NB4 (cell line): ENCODE measurements around the gene SP100.
A peak's percentile ranks its signal among the peaks of the same experiment; 100 is the strongest.

Source experiments
- DNase-seq: peaks from one replicate; pipeline ENCODE4 v3.0.0; 2010; ENCODE audit warnings: low read depth
- H3K4me3 ChIP-seq: one replicate; pipeline ENCODE4 v1.5.1; 2011; ENCODE audit warnings: mild to moderate bottlenecking, low read depth, low read length, moderate library complexity
- MYC ChIP-seq: IDR thresholded peaks from 2 replicates; pipeline ENCODE4 v1.6.1; 2011; ENCODE audit warnings: low read depth, low read length
- POLR2A ChIP-seq: IDR thresholded peaks from 2 replicates; pipeline ENCODE4 v1.6.1; 2011; ENCODE audit warnings: mild to moderate bottlenecking; ENCODE audit not compliant: insufficient read length; ENCODE audit errors: extremely low read depth
- TF ChIP-seq, protein P1 (sequence below): IDR thresholded peaks from one replicate; pipeline ENCODE4 v1.5.1; 2012; ENCODE audit warnings: low read depth, low read length
- TF ChIP-seq, protein P2 (sequence below): IDR thresholded peaks from 2 replicates; pipeline ENCODE4 v1.6.1; 2011; ENCODE audit warnings: low read depth, low read length

Gene SP100

DNA sequence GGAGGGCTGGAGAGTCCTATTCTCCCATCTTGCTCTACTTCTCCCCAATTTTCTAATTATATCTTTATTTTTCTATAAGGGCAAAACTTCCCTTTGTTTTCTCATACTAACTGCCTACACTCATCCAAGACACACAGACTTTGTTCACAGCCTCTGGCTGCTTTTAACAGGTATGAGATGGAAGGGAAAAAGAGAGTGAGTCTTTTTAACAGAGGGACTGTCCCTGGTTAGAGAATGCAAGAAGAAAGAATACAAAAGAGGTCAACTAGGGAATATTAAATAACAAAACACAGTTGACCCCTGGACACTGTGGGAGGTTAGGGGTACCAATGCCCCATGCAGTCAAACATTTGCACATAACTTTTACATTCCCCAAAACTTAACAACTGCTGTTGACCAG is 41.8 kb downstream of the SP100 start:
- TF ChIP-seq, protein P1, sequence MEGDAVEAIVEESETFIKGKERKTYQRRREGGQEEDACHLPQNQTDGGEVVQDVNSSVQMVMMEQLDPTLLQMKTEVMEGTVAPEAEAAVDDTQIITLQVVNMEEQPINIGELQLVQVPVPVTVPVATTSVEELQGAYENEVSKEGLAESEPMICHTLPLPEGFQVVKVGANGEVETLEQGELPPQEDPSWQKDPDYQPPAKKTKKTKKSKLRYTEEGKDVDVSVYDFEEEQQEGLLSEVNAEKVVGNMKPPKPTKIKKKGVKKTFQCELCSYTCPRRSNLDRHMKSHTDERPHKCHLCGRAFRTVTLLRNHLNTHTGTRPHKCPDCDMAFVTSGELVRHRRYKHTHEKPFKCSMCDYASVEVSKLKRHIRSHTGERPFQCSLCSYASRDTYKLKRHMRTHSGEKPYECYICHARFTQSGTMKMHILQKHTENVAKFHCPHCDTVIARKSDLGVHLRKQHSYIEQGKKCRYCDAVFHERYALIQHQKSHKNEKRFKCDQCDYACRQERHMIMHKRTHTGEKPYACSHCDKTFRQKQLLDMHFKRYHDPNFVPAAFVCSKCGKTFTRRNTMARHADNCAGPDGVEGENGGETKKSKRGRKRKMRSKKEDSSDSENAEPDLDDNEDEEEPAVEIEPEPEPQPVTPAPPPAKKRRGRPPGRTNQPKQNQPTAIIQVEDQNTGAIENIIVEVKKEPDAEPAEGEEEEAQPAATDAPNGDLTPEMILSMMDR, result no peak
- TF ChIP-seq, protein P2, sequence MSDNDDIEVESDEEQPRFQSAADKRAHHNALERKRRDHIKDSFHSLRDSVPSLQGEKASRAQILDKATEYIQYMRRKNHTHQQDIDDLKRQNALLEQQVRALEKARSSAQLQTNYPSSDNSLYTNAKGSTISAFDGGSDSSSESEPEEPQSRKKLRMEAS, result no peak
- no peak for TF ChIP-seq MYC
- no peak for TF ChIP-seq POLR2A
- H3K4me3 ChIP-seq, result no peak overlapping the region
- no peak for DNase-seq

DNA sequence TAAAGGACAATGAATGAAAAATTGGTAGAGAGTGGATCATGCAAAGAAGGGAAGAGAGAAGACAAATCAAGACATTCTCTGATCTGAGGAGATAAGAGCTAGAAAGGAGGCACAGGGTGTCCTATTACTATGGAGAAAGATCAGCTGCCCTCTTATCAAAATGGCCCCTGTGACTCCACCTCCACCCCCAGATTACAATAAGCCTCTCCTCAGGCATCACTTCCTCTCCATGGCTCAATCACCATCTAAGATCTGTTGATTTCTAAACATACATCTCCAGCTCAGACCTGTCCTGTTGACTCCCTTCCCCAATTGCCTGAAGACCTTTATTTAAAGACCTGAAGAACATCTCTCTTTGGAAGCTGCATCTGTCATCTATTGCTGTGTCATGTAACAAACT is 43.2 kb downstream of the SP100 start:
- DNase-seq, result peak; percentile 51
- TF ChIP-seq POLR2A, result no peak
- TF ChIP-seq, protein P1, result no peak
- no peak for TF ChIP-seq MYC
- TF ChIP-seq, protein P2, result no peak
- no peak overlapping the region for H3K4me3 ChIP-seq

DNA sequence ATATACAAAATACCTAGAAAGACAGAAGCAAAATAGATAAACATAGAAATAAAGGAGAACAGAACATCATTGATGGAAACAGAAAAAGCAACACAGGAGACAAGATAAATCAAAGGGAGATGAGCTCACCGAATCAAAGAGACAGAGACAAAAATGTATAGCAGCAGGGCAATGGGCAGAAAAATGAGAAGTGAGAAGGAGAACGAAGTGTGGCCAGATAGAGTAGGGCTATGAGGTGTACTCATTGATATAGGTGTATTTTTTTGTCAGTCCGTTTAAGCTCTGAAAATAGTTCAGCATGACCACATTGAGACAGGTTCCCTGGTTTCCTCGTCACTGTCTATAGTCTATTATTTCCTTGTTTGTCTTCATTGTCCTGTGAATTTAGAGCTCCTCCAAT is 55.1 kb downstream of the SP100 start:
- DNase-seq, result no peak
- H3K4me3 ChIP-seq, result no peak overlapping the region
- TF ChIP-seq, protein P2, result no peak
- TF ChIP-seq, protein P1, result no peak
- TF ChIP-seq MYC, result no peak
- no peak for TF ChIP-seq POLR2A

DNA sequence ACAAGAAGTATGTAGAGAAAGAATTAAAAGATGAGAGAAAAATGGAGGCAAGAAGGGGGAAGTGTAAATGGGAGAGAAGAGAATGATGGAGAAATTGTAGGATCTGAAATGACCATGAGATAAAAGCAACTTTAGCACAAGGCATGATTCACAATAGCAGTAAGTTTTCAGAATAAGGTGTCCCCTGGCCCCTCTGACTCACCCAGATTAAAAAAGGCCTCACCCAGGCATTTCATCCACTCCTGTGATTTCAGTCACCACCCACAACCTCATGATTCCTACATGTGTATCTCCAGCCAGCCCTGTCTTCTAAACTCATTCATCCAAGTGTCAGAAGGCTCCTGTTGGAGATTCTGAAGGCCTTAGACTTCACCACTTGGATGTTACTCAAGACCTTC is 56.6 kb downstream of the SP100 start:
- H3K4me3 ChIP-seq, result no peak overlapping the region
- DNase-seq, result peak; percentile 67
- TF ChIP-seq, protein P2, result no peak
- TF ChIP-seq MYC (no peak), POLR2A (no peak)
- TF ChIP-seq, protein P1, result no peak

DNA sequence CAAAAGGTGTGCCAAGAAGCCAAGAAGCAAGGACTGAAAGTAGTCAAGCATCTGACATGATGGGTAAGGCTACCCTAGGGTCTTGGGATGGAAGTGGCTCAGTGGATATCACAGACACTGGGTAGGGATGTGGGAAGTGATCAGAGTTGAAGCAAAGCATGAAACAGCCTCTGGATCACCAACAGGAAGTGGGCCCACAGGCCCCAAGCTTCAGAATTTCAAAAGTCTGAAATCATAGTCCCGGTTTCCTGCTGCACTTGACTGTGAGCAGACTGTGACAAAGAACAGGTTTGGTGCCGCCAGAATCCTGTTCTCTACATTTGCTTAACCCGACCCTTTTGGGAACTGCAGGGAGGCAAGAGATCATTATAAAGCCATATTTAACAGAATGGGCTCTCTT is 57.4 kb downstream of the SP100 start:
- H3K4me3 ChIP-seq, result no peak overlapping the region
- DNase-seq, result peak; percentile 22
- TF ChIP-seq POLR2A (no peak), MYC (no peak)
- TF ChIP-seq, protein P1, result no peak
- TF ChIP-seq, protein P2, result no peak

DNA sequence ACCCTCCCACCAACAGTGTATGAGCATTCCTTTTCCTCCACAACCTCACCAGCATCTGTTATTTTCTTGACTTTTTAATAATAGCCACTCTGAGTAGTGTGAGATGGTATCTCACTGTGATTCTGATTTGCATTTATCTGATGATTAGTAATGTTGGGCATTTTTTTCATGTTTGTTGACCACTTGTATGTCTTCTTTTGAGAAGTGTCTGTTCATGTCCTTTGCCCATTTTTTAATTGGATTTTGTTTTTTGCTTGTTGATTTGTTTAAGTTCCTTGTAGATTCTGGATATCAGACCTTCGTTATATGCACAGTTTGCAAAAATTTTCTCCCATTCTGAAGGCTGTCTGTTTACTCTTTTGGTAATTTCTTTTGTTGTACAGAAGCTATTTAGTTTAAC is 59.1 kb downstream of the SP100 start:
- TF ChIP-seq, protein P2, result no peak
- no peak for TF ChIP-seq MYC
- TF ChIP-seq POLR2A, result no peak
- TF ChIP-seq, protein P1, result no peak
- no peak for DNase-seq
- H3K4me3 ChIP-seq, result no peak overlapping the region
